ENCODE results near the gene ATP1B2.
A peak's percentile ranks its signal among the peaks of the same experiment; 100 is the strongest.
"Not testable (repeated sequence)": the region's sequence is repeated elsewhere in the genome, so short reads cannot be mapped to it uniquely, and the experiment has no call there.

Gene ATP1B2

DNA sequence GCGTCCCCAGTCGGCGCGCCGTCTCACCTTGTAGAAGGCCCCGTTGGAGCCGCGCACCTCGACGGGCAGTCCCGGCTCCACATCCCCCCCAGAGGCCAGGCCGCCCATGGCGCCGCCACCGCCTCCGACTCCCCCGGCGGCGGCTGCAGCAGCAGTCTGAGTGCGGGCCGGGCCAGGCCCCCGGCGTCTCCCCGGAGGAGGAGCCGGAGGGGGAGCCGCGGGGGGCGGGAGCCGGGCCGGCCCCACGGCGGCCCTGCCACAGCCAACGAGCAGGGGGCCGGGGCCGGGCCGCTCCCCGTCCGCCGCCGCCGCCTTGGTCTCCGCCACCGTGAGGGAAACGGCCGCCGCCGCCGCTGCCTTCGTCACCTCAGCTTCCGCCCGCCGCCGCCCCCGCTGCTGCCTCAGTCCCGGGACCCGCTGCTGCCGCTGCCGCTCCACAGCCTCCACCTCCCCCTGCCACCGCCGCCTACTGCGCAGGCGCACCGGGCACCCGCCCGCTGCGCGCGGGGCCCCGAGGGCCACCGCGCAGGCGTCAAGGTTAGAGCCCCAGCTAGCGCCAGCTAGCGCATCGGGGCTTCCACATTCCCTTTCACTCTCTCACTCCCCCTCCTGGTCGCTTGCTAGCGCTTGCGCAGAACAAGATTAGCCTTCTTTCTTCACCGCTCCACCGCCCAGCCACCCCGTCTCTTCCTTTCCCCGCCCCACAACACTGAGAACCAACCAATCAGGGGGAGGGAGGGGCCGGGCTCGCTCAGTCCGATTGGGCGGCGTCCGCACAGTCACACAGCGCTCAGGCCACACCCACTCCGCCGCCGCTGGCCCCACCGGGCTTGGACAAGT, 36.1 kb upstream of the ATP1B2 start, which contains the start of gene FXR2:
TSS of gene FXR2 (minus strand) at position 473 of the 840 bp plus-strand sequence. CDS start at position 108, 365 bp downstream.
- TF ChIP-seq, protein P1, sequence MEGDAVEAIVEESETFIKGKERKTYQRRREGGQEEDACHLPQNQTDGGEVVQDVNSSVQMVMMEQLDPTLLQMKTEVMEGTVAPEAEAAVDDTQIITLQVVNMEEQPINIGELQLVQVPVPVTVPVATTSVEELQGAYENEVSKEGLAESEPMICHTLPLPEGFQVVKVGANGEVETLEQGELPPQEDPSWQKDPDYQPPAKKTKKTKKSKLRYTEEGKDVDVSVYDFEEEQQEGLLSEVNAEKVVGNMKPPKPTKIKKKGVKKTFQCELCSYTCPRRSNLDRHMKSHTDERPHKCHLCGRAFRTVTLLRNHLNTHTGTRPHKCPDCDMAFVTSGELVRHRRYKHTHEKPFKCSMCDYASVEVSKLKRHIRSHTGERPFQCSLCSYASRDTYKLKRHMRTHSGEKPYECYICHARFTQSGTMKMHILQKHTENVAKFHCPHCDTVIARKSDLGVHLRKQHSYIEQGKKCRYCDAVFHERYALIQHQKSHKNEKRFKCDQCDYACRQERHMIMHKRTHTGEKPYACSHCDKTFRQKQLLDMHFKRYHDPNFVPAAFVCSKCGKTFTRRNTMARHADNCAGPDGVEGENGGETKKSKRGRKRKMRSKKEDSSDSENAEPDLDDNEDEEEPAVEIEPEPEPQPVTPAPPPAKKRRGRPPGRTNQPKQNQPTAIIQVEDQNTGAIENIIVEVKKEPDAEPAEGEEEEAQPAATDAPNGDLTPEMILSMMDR (IDR thresholded peaks at IDR 0.05; ENCODE audit: low read depth, low read length) = peak; percentile 66
- DNase-seq (ENCODE audit: extremely low read depth, low read depth) = peak; percentile 100

DNA sequence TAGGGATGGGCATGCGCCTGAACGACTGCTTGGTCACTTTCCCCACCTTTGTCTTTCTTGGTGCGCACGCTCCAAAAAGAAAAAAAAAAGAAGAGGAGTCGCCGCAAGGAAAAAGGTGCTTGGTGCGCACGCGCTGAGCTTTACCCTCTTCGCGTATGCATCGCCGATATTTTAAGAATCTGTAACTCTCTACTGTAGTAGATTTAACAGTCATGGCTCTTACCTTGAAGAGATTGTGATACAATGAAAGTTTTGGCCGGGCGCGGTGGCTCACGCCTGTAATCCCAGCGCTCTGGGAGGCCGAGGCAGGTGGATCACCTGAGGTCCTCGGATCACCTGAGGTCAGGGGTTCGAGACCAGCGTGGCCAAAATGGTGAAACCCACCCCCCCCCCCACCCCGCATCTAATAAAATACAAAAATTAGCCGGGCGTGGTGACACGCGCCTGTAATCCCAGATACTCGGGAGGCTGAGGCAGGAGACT, 35.4 kb upstream of the ATP1B2 start:
- TF ChIP-seq, protein P1 (IDR thresholded peaks at IDR 0.05; ENCODE audit: low read depth, low read length) = no peak
- no peak for DNase-seq (ENCODE audit: extremely low read depth, low read depth)

DNA sequence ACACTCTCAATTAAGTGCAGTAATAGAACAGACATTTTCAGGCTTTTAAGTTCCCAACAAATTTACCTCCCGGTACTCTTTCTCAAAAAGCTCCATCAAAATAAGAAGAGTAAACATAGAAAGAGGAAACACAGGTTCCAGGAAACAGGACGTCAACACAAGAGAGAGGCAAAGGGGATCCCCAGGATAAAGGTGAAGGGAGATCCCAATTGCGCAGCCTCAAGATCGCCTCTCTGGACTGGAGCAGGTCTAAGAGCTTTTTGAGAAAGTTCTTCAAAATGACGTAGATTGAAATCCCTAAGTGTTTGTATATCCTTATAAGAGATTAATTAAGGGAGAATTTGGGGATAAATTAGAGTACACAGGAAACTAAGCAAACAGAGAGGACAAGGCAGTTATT, 32.1 kb upstream of the ATP1B2 start:
- TF ChIP-seq, protein P1 (IDR thresholded peaks at IDR 0.05; ENCODE audit: low read depth, low read length) = no peak
- DNase-seq (ENCODE audit: extremely low read depth, low read depth) = no peak

DNA sequence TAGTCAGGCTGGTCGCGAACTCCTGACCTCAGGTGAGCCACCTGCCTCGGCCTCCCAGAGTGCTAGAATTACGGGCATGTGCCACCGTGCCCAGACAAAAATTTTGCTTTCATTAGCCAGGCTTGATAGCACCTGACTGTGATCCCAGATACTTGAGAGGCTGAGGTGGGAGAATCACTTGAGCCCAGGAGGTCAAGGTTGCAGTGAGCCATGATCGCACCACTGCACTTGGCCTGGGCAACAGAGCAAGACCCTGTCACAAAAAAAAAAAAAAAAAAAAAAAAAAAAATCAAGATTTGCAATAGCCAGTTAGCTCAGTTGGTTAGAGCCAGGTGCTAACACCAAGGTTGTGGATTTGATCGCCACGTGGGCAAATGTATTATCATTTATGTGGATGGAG, 29.9 kb upstream of the ATP1B2 start:
- no peak for DNase-seq (ENCODE audit: extremely low read depth, low read depth)
- TF ChIP-seq, protein P1 (IDR thresholded peaks at IDR 0.05; ENCODE audit: low read depth, low read length) = no peak

DNA sequence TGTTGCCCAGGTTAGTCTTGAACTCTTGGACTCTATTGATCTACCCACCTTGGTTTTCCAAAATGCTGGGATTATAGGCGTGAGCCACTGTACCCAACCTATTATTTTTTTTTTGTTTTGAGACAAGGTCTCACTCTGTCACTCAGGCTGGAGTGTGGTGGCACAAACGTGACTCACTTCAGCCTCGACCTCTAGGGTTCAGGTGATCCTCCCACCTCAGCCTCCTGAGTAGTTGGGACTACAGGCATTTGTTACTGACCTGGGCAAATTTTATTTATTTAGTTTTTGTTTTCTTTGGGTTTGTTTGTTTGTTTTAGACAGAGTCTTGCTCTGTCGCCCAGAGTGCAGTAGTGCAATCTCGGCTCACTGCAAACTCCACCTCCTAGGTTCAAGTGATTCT, 27.1 kb upstream of the ATP1B2 start:
- no peak for DNase-seq (ENCODE audit: extremely low read depth, low read depth)
- TF ChIP-seq, protein P1 (IDR thresholded peaks at IDR 0.05; ENCODE audit: low read depth, low read length) = no peak

DNA sequence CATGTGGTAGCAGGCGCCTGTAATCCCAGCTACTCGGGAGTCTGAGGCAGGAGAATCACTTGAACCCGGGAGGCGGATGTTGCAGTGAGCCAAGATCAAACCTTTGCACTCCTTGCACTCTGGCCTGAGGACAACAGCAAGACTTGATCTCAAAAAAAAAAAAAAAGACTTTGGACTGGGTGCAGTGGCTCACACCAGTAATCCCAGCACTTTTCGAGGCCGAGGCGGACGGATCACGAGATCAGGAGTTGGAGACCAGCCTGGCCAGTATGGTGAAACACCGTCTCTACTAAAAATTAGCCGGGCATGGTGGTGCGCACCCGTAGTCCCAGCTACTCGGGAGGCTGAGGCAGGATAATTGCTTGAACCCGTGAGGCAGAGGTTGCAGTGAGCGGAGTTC, 25.0 kb upstream of the ATP1B2 start:
- DNase-seq (ENCODE audit: extremely low read depth, low read depth) = not testable (repeated sequence)

DNA sequence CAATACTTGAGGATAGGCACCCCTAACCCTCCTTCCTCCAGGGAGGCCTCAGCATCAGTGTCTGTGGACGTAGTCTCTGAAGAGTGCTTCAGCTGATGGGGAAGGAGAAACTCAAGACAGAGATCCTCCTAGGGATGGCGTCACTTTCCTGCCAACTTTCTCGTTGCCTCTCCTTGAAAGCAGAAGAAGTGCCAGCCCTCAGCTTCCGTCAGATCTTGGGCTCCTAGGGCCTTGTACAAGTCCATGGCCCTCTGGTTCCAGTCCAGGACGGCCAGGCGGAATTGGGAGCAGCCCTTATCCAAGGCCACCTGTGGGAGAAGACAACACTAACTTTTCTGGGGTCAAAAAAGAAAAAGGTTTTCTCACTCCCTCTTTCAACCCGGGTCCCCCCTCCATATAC, 24.4 kb upstream of the ATP1B2 start:
- TF ChIP-seq, protein P1 (IDR thresholded peaks at IDR 0.05; ENCODE audit: low read depth, low read length) = no peak
- DNase-seq (ENCODE audit: extremely low read depth, low read depth) = no peak

DNA sequence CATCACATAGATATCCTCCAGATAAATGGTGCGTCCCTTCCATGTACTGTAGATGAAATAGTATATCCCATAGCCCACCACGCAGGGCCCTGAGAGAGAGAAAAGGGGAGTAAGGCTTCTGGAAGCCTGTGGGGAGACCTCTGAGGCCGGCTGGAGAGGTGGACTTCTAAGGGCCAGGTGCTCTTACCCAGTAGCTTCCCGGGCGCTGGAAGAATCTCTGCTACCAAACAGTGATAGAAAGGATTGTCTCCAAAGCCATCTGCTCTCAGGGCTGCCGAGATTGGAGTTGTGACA, 23.8 kb upstream of the ATP1B2 start:
- TF ChIP-seq, protein P1 (IDR thresholded peaks at IDR 0.05; ENCODE audit: low read depth, low read length) = no peak
- no peak for DNase-seq (ENCODE audit: extremely low read depth, low read depth)

Data from AG09319 (cell line).